OCI-LY1 (cell line): ENCODE data around the gene RAB24.

Experiments
- H2AFZ ChIP-seq: fragments of 200-600 bp; sonication (generic), shearing (Covaris generic); 2 replicates; pipeline ENCODE4 v1.6.0; 2014; ENCODE audit warnings: antibody characterized with exemption, mild to moderate bottlenecking, low read length
- H3F3A ChIP-seq: fragments of 200-600 bp; sonication (generic), shearing (Covaris generic); 2 replicates; pipeline ENCODE4 v1.6.0; 2014; ENCODE audit warnings: mild to moderate bottlenecking, antibody characterized with exemption, low read length, moderate library complexity; ENCODE audit not compliant: insufficient read depth
- H3K27ac ChIP-seq: fragments of 200-600 bp; sonication (generic); 2 replicates; pipeline ENCODE4 v1.5.1; 2014; ENCODE audit warnings: low read length, mixed run types, mild to moderate bottlenecking, low read depth; ENCODE audit not compliant: poor library complexity, severe bottlenecking
- H3K27me3 ChIP-seq: fragments of 200-600 bp; sonication (generic); 2 replicates; pipeline ENCODE4 v1.6.0; 2014; ENCODE audit warnings: antibody characterized with exemption, mild to moderate bottlenecking, low read length, moderate library complexity; ENCODE audit not compliant: insufficient read depth
- H3K36me3 ChIP-seq: fragments of 200-600 bp; sonication (generic); 2 replicates; pipeline ENCODE4 v1.6.1; 2014; ENCODE audit warnings: mild to moderate bottlenecking, antibody characterized with exemption, low read length, moderate library complexity, mixed read lengths; ENCODE audit not compliant: insufficient read depth
- H3K4me1 ChIP-seq: fragments of 200-600 bp; sonication (generic); 2 replicates; pipeline ENCODE4 v1.5.1; 2014; ENCODE audit warnings: mild to moderate bottlenecking, low read length, moderate library complexity; ENCODE audit not compliant: insufficient read depth, severe bottlenecking
- H3K4me2 ChIP-seq: fragments of 200-600 bp; sonication (generic), shearing (Covaris generic); 2 replicates; pipeline ENCODE4 v1.6.1; 2014; ENCODE audit warnings: low read length
- H3K4me3 ChIP-seq: fragments of 200-600 bp; sonication (generic); 2 replicates; pipeline ENCODE4 v1.5.1; 2014; ENCODE audit warnings: low read length, low read depth, mild to moderate bottlenecking, mixed read lengths; ENCODE audit not compliant: poor library complexity, severe bottlenecking
- H3K79me2 ChIP-seq: fragments of 200-600 bp; shearing (Covaris generic); 2 replicates; pipeline ENCODE4 v1.6.1; 2016; ENCODE audit warnings: mixed run types, low read length, mixed read lengths; ENCODE audit not compliant: insufficient read depth
- H3K9ac ChIP-seq: fragments of 200-600 bp; sonication (generic), shearing (Covaris generic); 2 replicates; pipeline ENCODE4 v1.6.1; 2014; ENCODE audit warnings: mild to moderate bottlenecking, low read length, mixed read lengths
- H3K9me2 ChIP-seq: fragments of 200-600 bp; sonication (generic), shearing (Covaris generic); 2 replicates; pipeline ENCODE4 v1.6.1; 2014; ENCODE audit warnings: low read depth, mild to moderate bottlenecking, low read length, mixed read lengths
- H3K9me3 ChIP-seq: fragments of 200-600 bp; shearing (Covaris generic); 2 replicates; pipeline ENCODE4 v1.6.1; 2014; ENCODE audit warnings: low read length, mixed read lengths
- H4K20me1 ChIP-seq: fragments of 200-600 bp; sonication (generic), shearing (Covaris generic); 2 replicates; pipeline ENCODE4 v1.6.0; 2016; ENCODE audit warnings: mild to moderate bottlenecking, low read length; ENCODE audit not compliant: insufficient read depth
- CTCF ChIP-seq: fragments of 200-600 bp; sonication (generic), shearing (Covaris generic); IDR thresholded peaks from 2 replicates; pipeline ENCODE4 v1.5.1; 2017; ENCODE audit warnings: mild to moderate bottlenecking, antibody characterized with exemption, low read length, moderate library complexity, mixed read lengths
- EZH2 ChIP-seq: fragments of 200-600 bp; sonication (generic), shearing (Covaris generic); IDR thresholded peaks from 2 replicates; pipeline ENCODE4 v1.8.0; 2017; ENCODE audit warnings: borderline replicate concordance, mixed run types, mild to moderate bottlenecking, antibody characterized with exemption, low read length, moderate library complexity, mixed read lengths

Gene RAB24

GRCh38 chr5:177350776-177351391 is 47.4 kb upstream of the RAB24 start:
- Histone ChIP-seq H3K36me3 (peaks cover 31% of the 10 kb centered on the region; the same call in 1 of the 2 replicates), H3K27ac (peak overlapping the region; percentile 95), H3K4me2 (peak overlapping the region; percentile 77), H3K79me2 (peaks cover 52% of the 10 kb centered on the region), H2AFZ (no peak overlapping the region), H3F3A (no peaks in the 10 kb centered on the region), H3K9me2 (no peaks in the 10 kb centered on the region), H3K9me3 (no peaks in the 10 kb centered on the region), H3K27me3 (no peaks in the 10 kb centered on the region), H3K4me1 (peaks cover 45% of the 10 kb centered on the region), H4K20me1 (no peaks in the 10 kb centered on the region), H3K4me3 (peak overlapping the region; percentile 98), H3K9ac (peak overlapping the region; percentile 97)
- TF ChIP-seq EZH2: no peak
- no peak for TF ChIP-seq CTCF

GRCh38 chr5:177349762-177350161 is 46.2 kb upstream of the RAB24 start:
- Histone ChIP-seq H3K79me2 (peaks cover 58% of the 10 kb centered on the region), H3K9ac (peak overlapping the region; percentile 97; the same call in 1 of the 2 replicates), H3K36me3 (peaks cover 35% of the 10 kb centered on the region; the same call in 1 of the 2 replicates), H3K27me3 (no peaks in the 10 kb centered on the region), H4K20me1 (no peaks in the 10 kb centered on the region), H3K27ac (no peak overlapping the region), H3K9me2 (no peaks in the 10 kb centered on the region), H3K4me1 (peaks cover 45% of the 10 kb centered on the region), H3K4me2 (peak overlapping the region; percentile 77), H3F3A (no peaks in the 10 kb centered on the region), H3K4me3 (peak overlapping the region; percentile 98), H3K9me3 (no peaks in the 10 kb centered on the region), H2AFZ (no peak overlapping the region)
- TF ChIP-seq CTCF (no peak), EZH2 (no peak)

- H3K79me2 ChIP-seq: peaks cover 58% of the 10 kb centered on the region
- H2AFZ ChIP-seq: no peak overlapping the region
- H3K4me3 ChIP-seq: peak overlapping the region; percentile 98
- no peaks in the 10 kb centered on the region for H3K27me3 ChIP-seq
- TF ChIP-seq CTCF (no peak), EZH2 (no peak)
- no peaks in the 10 kb centered on the region for H4K20me1 ChIP-seq
- H3K9ac ChIP-seq: peak overlapping the region; percentile 37; the same call in 1 of the 2 replicates
- H3K4me1 ChIP-seq: peaks cover 45% of the 10 kb centered on the region
- no peaks in the 10 kb centered on the region for H3K9me3 ChIP-seq
- peaks cover 37% of the 10 kb centered on the region; the same call in 1 of the 2 replicates for H3K36me3 ChIP-seq
- H3K4me2 ChIP-seq: peak overlapping the region; percentile 77
- no peaks in the 10 kb centered on the region for H3F3A ChIP-seq
- H3K27ac ChIP-seq: no peak overlapping the region
- no peaks in the 10 kb centered on the region for H3K9me2 ChIP-seq
Measured at GRCh38 chr5:177349362-177349647, 45.8 kb upstream of the RAB24 start.
